ENCODE data around the gene ASIC3. TPM values are rescaled to one million over a fixed set of nuclear protein-coding genes. Genes with fewer than 3 reads are reported as not detected.

ASIC3 gene
- total RNA-seq, 1 donor from 2014 or later: 7.2 TPM

DNA sequence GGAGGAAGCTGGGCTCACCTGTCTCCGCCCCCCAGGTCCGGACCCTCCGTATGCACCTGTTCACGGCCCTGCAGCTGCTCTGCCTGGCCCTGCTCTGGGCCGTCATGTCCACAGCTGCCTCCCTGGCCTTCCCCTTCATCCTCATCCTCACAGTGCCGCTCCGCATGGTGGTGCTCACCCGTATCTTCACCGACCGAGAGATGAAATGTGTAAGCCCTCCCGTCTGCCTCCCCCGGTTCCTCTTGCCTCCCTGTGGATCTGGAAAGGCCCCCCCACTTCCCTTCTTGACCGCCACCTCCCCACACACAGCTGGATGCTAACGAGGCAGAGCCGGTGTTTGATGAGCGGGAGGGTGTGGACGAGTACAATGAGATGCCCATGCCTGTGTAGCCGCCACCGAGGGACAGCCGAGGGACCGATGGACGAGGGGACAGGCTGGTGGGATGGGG lies 27.7 kb downstream of the ASIC3 start:
- no peak for DNase-seq (ENCODE audit: low spot score in 2 of 2, unreplicated experiment in 2 of 2)
- peak overlapping the region; percentile 34 for H3K27ac Mint-ChIP-seq
- H3K27me3 Mint-ChIP-seq (ENCODE audit: low read depth): no peaks in the 10 kb centered on the region
- H3K36me3 Mint-ChIP-seq: peaks cover 20% of the 10 kb centered on the region
- peaks cover 19% of the 10 kb centered on the region for H3K4me1 Mint-ChIP-seq
- no peaks in the 10 kb centered on the region for H3K9me3 Mint-ChIP-seq
- TF ChIP-seq, protein P1, sequence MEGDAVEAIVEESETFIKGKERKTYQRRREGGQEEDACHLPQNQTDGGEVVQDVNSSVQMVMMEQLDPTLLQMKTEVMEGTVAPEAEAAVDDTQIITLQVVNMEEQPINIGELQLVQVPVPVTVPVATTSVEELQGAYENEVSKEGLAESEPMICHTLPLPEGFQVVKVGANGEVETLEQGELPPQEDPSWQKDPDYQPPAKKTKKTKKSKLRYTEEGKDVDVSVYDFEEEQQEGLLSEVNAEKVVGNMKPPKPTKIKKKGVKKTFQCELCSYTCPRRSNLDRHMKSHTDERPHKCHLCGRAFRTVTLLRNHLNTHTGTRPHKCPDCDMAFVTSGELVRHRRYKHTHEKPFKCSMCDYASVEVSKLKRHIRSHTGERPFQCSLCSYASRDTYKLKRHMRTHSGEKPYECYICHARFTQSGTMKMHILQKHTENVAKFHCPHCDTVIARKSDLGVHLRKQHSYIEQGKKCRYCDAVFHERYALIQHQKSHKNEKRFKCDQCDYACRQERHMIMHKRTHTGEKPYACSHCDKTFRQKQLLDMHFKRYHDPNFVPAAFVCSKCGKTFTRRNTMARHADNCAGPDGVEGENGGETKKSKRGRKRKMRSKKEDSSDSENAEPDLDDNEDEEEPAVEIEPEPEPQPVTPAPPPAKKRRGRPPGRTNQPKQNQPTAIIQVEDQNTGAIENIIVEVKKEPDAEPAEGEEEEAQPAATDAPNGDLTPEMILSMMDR (IDR thresholded peaks at IDR 0.05; ENCODE audit: unreplicated experiment): no peak
- no peak overlapping the region for H3K4me3 Mint-ChIP-seq

DNA sequence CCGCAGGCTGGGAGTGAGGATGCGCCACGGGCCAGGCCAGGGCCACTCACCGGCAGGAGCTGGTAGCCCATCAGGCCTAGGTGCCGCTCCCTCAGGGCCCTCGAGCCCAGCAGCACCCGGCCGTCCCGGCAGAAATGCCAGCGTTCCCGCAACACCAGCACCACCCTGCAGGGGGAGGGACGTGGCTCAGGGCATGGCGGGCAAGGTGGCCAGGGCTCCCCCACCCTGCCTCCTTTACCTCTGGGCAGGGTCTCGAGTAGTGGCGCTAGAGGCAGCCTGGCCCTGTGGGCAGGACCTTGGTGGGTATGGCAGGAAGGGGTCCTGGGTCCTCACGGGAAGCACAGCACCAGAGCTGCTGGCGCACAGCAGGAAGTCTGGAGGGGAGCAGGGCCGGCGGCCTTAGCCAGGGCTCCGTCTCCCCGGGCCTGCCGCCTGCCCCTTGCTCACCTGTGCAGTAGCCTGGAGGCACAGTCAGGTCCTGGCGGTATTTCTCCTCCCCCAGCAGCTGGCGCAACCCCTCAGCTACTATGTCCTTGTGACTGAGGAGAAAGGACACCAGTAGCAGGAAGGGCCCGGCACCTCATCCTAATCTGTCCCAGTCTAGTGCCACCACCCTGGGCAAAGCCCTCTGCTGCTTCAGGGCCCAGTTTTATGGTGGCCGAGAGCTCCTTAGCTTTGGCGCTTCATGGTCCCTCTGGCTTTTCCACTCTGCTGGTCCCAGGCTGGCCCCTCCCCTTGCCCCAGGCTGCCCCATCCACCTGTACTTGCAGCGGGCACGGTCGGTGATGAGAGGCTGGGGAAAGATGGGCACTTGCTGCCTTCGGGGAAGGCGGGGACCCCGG lies 28.8 kb downstream of the ASIC3 start:
- Mint-ChIP-seq H3K27me3 (ENCODE audit: low read depth) (no peaks in the 10 kb centered on the region), H3K27ac (no peak overlapping the region), H3K4me3 (no peak overlapping the region), H3K9me3 (no peaks in the 10 kb centered on the region), H3K36me3 (peaks cover 15% of the 10 kb centered on the region), H3K4me1 (peaks cover 26% of the 10 kb centered on the region)
- TF ChIP-seq, protein P1 (IDR thresholded peaks at IDR 0.05; ENCODE audit: unreplicated experiment): peak; percentile 44
- DNase-seq (ENCODE audit: low spot score in 2 of 2, unreplicated experiment in 2 of 2): no peak

DNA sequence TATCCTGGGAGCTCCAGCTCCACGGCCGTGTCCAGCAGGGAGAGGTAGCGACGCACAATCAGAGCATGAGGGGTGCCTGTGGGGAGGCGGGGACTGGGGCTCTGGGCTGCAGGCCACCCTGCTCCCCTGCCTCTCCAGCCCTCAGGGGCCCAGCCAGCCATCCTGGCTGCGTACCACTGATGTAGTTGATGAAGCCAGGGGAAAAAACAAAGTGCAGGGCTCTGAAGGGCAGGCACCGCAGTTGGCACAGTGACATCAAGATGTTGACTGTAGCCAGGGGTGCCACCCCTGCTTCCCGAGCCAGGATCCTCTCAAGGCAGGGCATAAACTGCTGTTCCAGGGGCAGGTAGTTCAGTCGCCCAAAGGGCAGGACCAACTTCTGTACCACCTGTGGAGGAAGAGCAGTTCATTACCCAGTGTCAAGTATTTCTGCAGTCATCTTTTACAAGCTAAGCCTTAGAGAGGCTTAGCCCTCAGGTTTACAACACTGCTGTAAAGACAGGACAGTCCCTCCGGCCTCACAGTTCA lies 29.4 kb downstream of the ASIC3 start:
- DNase-seq (ENCODE audit: low spot score in 2 of 2, unreplicated experiment in 2 of 2): no peak
- H3K4me3 Mint-ChIP-seq: peak overlapping the region; percentile 30
- H3K9me3 Mint-ChIP-seq: no peaks in the 10 kb centered on the region
- no peaks in the 10 kb centered on the region for H3K27me3 Mint-ChIP-seq (ENCODE audit: low read depth)
- TF ChIP-seq, protein P1 (IDR thresholded peaks at IDR 0.05; ENCODE audit: unreplicated experiment): no peak
- H3K36me3 Mint-ChIP-seq: peaks cover 14% of the 10 kb centered on the region
- H3K27ac Mint-ChIP-seq: peak overlapping the region; percentile 78
- peaks cover 30% of the 10 kb centered on the region for H3K4me1 Mint-ChIP-seq

DNA sequence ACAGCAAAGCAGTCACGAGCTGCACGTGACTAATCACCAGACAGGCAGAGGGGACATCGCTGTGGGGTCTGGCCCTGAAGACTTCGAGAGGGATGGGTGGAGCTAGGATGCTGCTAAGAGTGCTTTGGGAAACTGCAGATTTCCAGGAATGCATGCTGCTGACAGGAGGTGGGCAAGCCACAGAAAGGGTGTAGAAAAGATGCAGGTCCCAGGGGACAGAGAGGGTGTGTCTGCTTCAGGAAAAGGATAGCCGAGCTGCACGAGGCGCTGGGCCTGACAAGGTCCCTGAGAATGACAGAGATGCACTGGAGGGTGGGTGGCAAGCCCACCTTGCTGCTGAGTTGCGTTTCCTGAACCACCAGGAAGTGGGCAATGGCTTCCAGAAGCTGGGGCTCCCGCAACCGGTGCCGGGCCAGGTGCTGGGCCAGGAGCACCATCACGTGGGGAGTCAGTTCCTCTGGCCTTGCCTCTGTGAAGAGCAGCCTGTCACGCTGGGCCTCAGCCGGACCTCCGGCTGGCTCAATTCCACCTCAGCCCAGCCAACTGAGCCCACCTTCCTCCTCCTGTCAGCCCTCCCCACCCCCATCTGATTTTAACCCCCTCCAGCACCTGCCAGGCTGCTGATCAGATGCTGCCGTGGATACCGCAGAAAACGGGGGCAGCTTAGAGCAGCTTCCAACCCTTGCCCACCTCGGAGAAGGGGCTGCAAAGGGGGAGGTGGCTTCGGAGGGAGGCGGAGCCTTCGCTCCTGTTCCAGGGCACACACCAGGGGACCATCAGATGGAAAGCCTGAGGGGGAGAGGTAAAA lies 30.1 kb downstream of the ASIC3 start:
- Mint-ChIP-seq H3K9me3 (no peaks in the 10 kb centered on the region), H3K27me3 (ENCODE audit: low read depth) (no peaks in the 10 kb centered on the region), H3K27ac (peak overlapping the region; percentile 78), H3K36me3 (peaks cover 14% of the 10 kb centered on the region), H3K4me3 (peak overlapping the region; percentile 71), H3K4me1 (peaks cover 33% of the 10 kb centered on the region)
- no peak for DNase-seq (ENCODE audit: low spot score in 2 of 2, unreplicated experiment in 2 of 2)
- TF ChIP-seq, protein P1 (IDR thresholded peaks at IDR 0.05; ENCODE audit: unreplicated experiment): no peak

DNA sequence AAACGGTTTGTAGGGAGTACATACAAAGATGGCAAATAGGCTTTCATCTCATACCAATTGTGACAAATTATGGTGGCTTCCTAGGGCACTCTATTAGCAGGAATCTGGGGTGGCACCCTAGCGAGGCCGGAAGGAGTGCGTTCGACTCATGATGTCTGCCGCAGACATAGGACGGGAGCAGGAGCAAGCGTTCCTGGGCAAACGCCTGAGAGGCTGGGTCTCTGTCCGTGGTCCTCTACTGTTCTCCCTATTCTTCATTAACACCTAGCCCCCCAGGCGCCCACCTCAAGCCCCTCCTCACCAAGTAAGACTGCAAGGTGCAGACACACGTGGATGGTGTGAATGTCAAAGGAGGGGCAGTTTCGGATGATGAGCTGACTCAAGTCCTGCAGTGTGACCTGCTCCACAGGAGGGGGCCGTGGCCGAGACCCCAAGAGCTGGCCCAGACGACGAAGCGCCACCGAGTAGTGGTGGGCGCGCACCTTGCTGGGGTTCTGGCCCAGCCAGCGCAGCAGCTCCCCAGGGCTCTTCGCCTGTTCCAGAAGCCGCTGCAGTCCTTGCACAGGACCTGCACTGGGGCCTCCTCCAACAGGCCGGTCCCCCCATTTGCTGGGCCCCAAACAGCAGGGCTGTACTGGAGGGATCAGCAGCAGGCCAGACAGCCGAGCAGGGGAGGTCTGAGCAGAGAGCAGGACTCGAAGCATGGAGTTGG lies 31.0 kb downstream of the ASIC3 start:
- H3K9me3 Mint-ChIP-seq: no peaks in the 10 kb centered on the region
- no peaks in the 10 kb centered on the region for H3K27me3 Mint-ChIP-seq (ENCODE audit: low read depth)
- peaks cover 11% of the 10 kb centered on the region for H3K36me3 Mint-ChIP-seq
- no peak for DNase-seq (ENCODE audit: low spot score in 2 of 2, unreplicated experiment in 2 of 2)
- peaks cover 33% of the 10 kb centered on the region for H3K4me1 Mint-ChIP-seq
- TF ChIP-seq, protein P1 (IDR thresholded peaks at IDR 0.05; ENCODE audit: unreplicated experiment): no peak
- H3K27ac Mint-ChIP-seq: peak overlapping the region; percentile 83
- H3K4me3 Mint-ChIP-seq: peak overlapping the region; percentile 71

Measured in mesothelial cell of epicardium (in vitro differentiated cells).